ENCODE data around the gene ATP2C2. TPM values are rescaled to one million over a fixed set of nuclear protein-coding genes. Genes with fewer than 3 reads are reported as not detected.
"Not testable (repeated sequence)": the region's sequence is repeated elsewhere in the genome, so short reads cannot be mapped to it uniquely, and the experiment has no call there.

ATP2C2 gene
- total RNA-seq, 2 experiments from 2014 or later: not detected

GRCh38 chr16:84436196-84436595 lies 67.9 kb downstream of the ATP2C2 start:
- CTCF ChIA-PET: no interaction called here
- no peaks in the 10 kb centered on the region for H3K4me1 Mint-ChIP-seq
- H3K27me3 Mint-ChIP-seq: peaks cover 2% of the 10 kb centered on the region
- no peaks in the 10 kb centered on the region for H3K9me3 Mint-ChIP-seq
- DNase-seq: no peak
- no peaks in the 10 kb centered on the region for H3K36me3 Mint-ChIP-seq (ENCODE audit: low read depth)
- POLR2A ChIA-PET: no interaction called here
- H3K4me3 Mint-ChIP-seq: no peak overlapping the region
- no peak overlapping the region for H3K27ac Mint-ChIP-seq

GRCh38 chr16:84438971-84439696 lies 70.8 kb downstream of the ATP2C2 start:
- no peak overlapping the region for H3K27ac Mint-ChIP-seq
- ChIA-PET CTCF (no interaction called here), POLR2A (no interaction called here)
- no peak for DNase-seq
- peaks cover 11% of the 10 kb centered on the region for H3K27me3 Mint-ChIP-seq
- H3K36me3 Mint-ChIP-seq (ENCODE audit: low read depth): no peaks in the 10 kb centered on the region
- no peaks in the 10 kb centered on the region for H3K9me3 Mint-ChIP-seq
- no peaks in the 10 kb centered on the region for H3K4me1 Mint-ChIP-seq
- no peak overlapping the region for H3K4me3 Mint-ChIP-seq

GRCh38 chr16:84442416-84443145 lies 74.2 kb downstream of the ATP2C2 start:
- Mint-ChIP-seq H3K27ac (no peak overlapping the region), H3K4me3 (no peak overlapping the region), H3K4me1 (no peaks in the 10 kb centered on the region), H3K9me3 (no peaks in the 10 kb centered on the region), H3K36me3 (ENCODE audit: low read depth) (no peaks in the 10 kb centered on the region), H3K27me3 (peaks cover 15% of the 10 kb centered on the region)
- no peak for DNase-seq
- CTCF ChIA-PET: no interaction called here
- POLR2A ChIA-PET: no interaction called here

- Mint-ChIP-seq H3K4me1 (no peaks in the 10 kb centered on the region), H3K4me3 (no peak overlapping the region), H3K9me3 (no peaks in the 10 kb centered on the region), H3K27me3 (peaks cover 15% of the 10 kb centered on the region), H3K36me3 (ENCODE audit: low read depth) (no peaks in the 10 kb centered on the region), H3K27ac (no peak overlapping the region)
- CTCF ChIA-PET: no interaction called here
- POLR2A ChIA-PET: no interaction called here
- no peak for DNase-seq
These were observed 74.9 kb downstream of the ATP2C2 start for GRCh38 chr16:84443166-84443802.

GRCh38 chr16:84444476-84444875 lies 76.1 kb downstream of the ATP2C2 start:
- no peak overlapping the region for H3K4me3 Mint-ChIP-seq
- H3K36me3 Mint-ChIP-seq (ENCODE audit: low read depth): no peaks in the 10 kb centered on the region
- H3K27me3 Mint-ChIP-seq: peaks cover 15% of the 10 kb centered on the region
- POLR2A ChIA-PET: no interaction called here
- no peaks in the 10 kb centered on the region for H3K4me1 Mint-ChIP-seq
- H3K9me3 Mint-ChIP-seq: no peaks in the 10 kb centered on the region
- no peak for DNase-seq
- no peak overlapping the region for H3K27ac Mint-ChIP-seq
- CTCF ChIA-PET: no interaction called here

GRCh38 chr16:84446084-84446483 lies 77.7 kb downstream of the ATP2C2 start:
- Mint-ChIP-seq H3K4me3 (no peak overlapping the region), H3K36me3 (ENCODE audit: low read depth) (no peaks in the 10 kb centered on the region), H3K27me3 (peaks cover 13% of the 10 kb centered on the region), H3K4me1 (no peaks in the 10 kb centered on the region), H3K27ac (no peak overlapping the region), H3K9me3 (peaks cover 2% of the 10 kb centered on the region)
- no peak for DNase-seq
- ChIA-PET CTCF (no interaction called here), POLR2A (no interaction called here)

- Mint-ChIP-seq H3K36me3 (ENCODE audit: low read depth) (no peaks in the 10 kb centered on the region), H3K9me3 (peaks cover 2% of the 10 kb centered on the region), H3K4me3 (no peak overlapping the region), H3K27ac (no peak overlapping the region), H3K4me1 (no peaks in the 10 kb centered on the region), H3K27me3 (peaks cover 13% of the 10 kb centered on the region)
- ChIA-PET CTCF (interaction anchor here (0.9 kb wide), 2 partner anchors 59 to 72 kb away, joined by 3 read pairs; no protein-coding TSS in a partner anchor), POLR2A (no interaction called here)
- DNase-seq: no peak
These were observed 78.5 kb downstream of the ATP2C2 start for GRCh38 chr16:84446596-84447392.

- CTCF ChIA-PET: no interaction called here
- no peak overlapping the region for H3K27ac Mint-ChIP-seq
- no peak for DNase-seq
- no peaks in the 10 kb centered on the region for H3K4me1 Mint-ChIP-seq
- H3K27me3 Mint-ChIP-seq: peaks cover 7% of the 10 kb centered on the region
- no peak overlapping the region for H3K4me3 Mint-ChIP-seq
- POLR2A ChIA-PET: no interaction called here
- H3K36me3 Mint-ChIP-seq (ENCODE audit: low read depth): no peaks in the 10 kb centered on the region
- peaks cover 2% of the 10 kb centered on the region for H3K9me3 Mint-ChIP-seq
These were observed 80.1 kb downstream of the ATP2C2 start for GRCh38 chr16:84448444-84448843.

GRCh38 chr16:84449156-84450140 lies 81.1 kb downstream of the ATP2C2 start:
- no peak for DNase-seq
- Mint-ChIP-seq H3K4me1 (no peaks in the 10 kb centered on the region), H3K27ac (no peak overlapping the region), H3K4me3 (no peak overlapping the region), H3K36me3 (ENCODE audit: low read depth) (no peaks in the 10 kb centered on the region), H3K9me3 (peaks cover 2% of the 10 kb centered on the region), H3K27me3 (peaks cover 3% of the 10 kb centered on the region)
- ChIA-PET POLR2A (no interaction called here), CTCF (no interaction called here)

GRCh38 chr16:84450176-84450865 lies 82.0 kb downstream of the ATP2C2 start:
- DNase-seq: no peak
- Mint-ChIP-seq H3K4me1 (no peaks in the 10 kb centered on the region), H3K4me3 (no peak overlapping the region), H3K9me3 (peaks cover 2% of the 10 kb centered on the region), H3K27ac (no peak overlapping the region), H3K36me3 (ENCODE audit: low read depth) (no peaks in the 10 kb centered on the region), H3K27me3 (peaks cover 3% of the 10 kb centered on the region)
- ChIA-PET POLR2A (no interaction called here), CTCF (no interaction called here)

GRCh38 chr16:84451010-84451676 lies 82.8 kb downstream of the ATP2C2 start:
- H3K27me3 Mint-ChIP-seq; H3K36me3 Mint-ChIP-seq (ENCODE audit: low read depth); CTCF ChIA-PET; POLR2A ChIA-PET; H3K4me1 Mint-ChIP-seq; DNase-seq; H3K4me3 Mint-ChIP-seq; H3K9me3 Mint-ChIP-seq; H3K27ac Mint-ChIP-seq: not testable (repeated sequence)

GRCh38 chr16:84451781-84452180 lies 83.4 kb downstream of the ATP2C2 start:
- Mint-ChIP-seq H3K4me1 (no peaks in the 10 kb centered on the region), H3K27ac (no peak overlapping the region), H3K27me3 (no peaks in the 10 kb centered on the region), H3K4me3 (no peak overlapping the region), H3K36me3 (ENCODE audit: low read depth) (no peaks in the 10 kb centered on the region), H3K9me3 (peaks cover 2% of the 10 kb centered on the region)
- DNase-seq: no peak
- POLR2A ChIA-PET: no interaction called here
- CTCF ChIA-PET: no interaction called here

All from activated CD4-positive, alpha-beta memory T cell treated with anti-CD3 and anti-CD28 coated beads, Interleukin-2, amount 10 ng/mL, durations not matched to agents 7 days and 5 days (primary cell).